NT2/D1 (cell line): ENCODE measurements around the gene TMEM106C.

Experiments
- DNase-seq: peaks from one replicate; pipeline ENCODE4 v3.0.0-alpha.2; 2011; ENCODE audit warnings: low read depth, low spot score
- H3K27me3 ChIP-seq: 2 replicates; pipeline ENCODE4 v1.6.0; 2011; ENCODE audit warnings: mild to moderate bottlenecking; ENCODE audit not compliant: insufficient read length, insufficient read depth
- H3K36me3 ChIP-seq: 2 replicates; pipeline ENCODE4 v1.6.1; 2011; ENCODE audit warnings: mild to moderate bottlenecking, low read length, mixed read lengths; ENCODE audit not compliant: insufficient read depth, insufficient read length
- H3K4me1 ChIP-seq: 2 replicates; pipeline ENCODE4 v1.5.1; 2011; ENCODE audit not compliant: insufficient read depth, insufficient read length
- H3K4me3 ChIP-seq: 2 replicates; pipeline ENCODE4 v1.5.1; 2011; ENCODE audit warnings: low read depth; ENCODE audit not compliant: insufficient read length
- H3K9ac ChIP-seq: 2 replicates; pipeline ENCODE4 v1.6.0; 2011; ENCODE audit warnings: low read depth; ENCODE audit not compliant: insufficient read length
- H3K9me3 ChIP-seq: 2 replicates; pipeline ENCODE4 v1.5.1; 2011; ENCODE audit warnings: mild to moderate bottlenecking, low read length; ENCODE audit not compliant: insufficient read depth
- SUZ12 ChIP-seq: IDR thresholded peaks from 2 replicates; pipeline ENCODE4 v1.6.1; 2011; ENCODE audit not compliant: insufficient read length, insufficient read depth; ENCODE audit errors: extremely low read depth
- YY1 ChIP-seq: IDR thresholded peaks from 2 replicates; pipeline ENCODE4 v1.6.1; 2011; ENCODE audit not compliant: insufficient read length, insufficient read depth
- ZNF274 ChIP-seq: IDR thresholded peaks from 2 replicates; pipeline ENCODE4 v1.6.1; 2011; ENCODE audit warnings: mild to moderate bottlenecking, low read depth, low read length

TMEM106C gene

GRCh38 chr12:47963340-47964040 is at the start of gene TMEM106C:
TMEM106C (plus strand) TSS chr12:47963596; CDS start chr12:47964237, 641 bp downstream.
- peak; percentile 73 for TF ChIP-seq SUZ12
- TF ChIP-seq ZNF274: no peak
- Histone ChIP-seq H3K9ac (peak within 1 kb of the TSS; percentile 84), H3K4me1 (no peaks in the 10 kb centered on the region), H3K4me3 (peak within 1 kb of the TSS; percentile 64), H3K27me3 (peaks cover 51% of the 10 kb centered on the region), H3K9me3 (peaks cover 30% of the 10 kb centered on the region), H3K36me3 (peaks cover 16% of the 10 kb centered on the region)
- peak; percentile 96 for DNase-seq

DNA sequence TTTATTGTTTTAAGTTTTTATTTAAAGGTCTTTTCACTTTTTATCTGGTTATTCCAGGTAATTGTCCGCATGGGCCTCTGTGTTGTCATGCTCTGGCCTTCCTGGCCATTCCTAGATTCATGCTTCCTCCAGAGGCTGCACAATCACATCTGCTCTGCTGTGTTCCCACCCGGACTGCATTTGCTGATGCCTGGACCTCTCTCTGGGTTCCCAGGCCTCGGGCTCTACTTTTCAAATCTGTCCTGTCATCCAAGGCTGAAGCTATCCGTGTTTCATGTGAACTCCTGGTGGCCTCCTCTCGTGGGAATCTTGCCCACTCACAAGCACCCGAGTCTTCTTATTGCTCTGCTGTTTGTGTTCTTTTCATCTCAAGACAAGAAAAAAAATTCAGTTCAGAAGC is 42.5 kb upstream of the TMEM106C start:
- Histone ChIP-seq H3K9ac (no peak overlapping the region), H3K4me3 (no peak overlapping the region), H3K27me3 (peaks cover 6% of the 10 kb centered on the region), H3K4me1 (no peaks in the 10 kb centered on the region), H3K9me3 (no peaks in the 10 kb centered on the region), H3K36me3 (no peaks in the 10 kb centered on the region)
- TF ChIP-seq ZNF274 (no peak), SUZ12 (no peak), YY1 (no peak)
- no peak for DNase-seq

- DNase-seq: no peak
- no peaks in the 10 kb centered on the region for H3K36me3 ChIP-seq
- peaks cover 11% of the 10 kb centered on the region for H3K27me3 ChIP-seq
- no peaks in the 10 kb centered on the region for H3K9me3 ChIP-seq
- no peaks in the 10 kb centered on the region for H3K4me1 ChIP-seq
- TF ChIP-seq SUZ12 (no peak), ZNF274 (no peak), YY1 (no peak)
- H3K9ac ChIP-seq: no peak overlapping the region
- no peak overlapping the region for H3K4me3 ChIP-seq
Observed at GRCh38 chr12:47921907-47922306, 41.5 kb upstream of the TMEM106C start.

GRCh38 chr12:47927346-47927745 is 36.0 kb upstream of the TMEM106C start:
- H3K4me1 ChIP-seq: no peaks in the 10 kb centered on the region
- no peaks in the 10 kb centered on the region for H3K9me3 ChIP-seq
- no peak for TF ChIP-seq ZNF274
- TF ChIP-seq YY1: no peak
- no peak for TF ChIP-seq SUZ12
- no peak overlapping the region for H3K4me3 ChIP-seq
- no peak overlapping the region for H3K9ac ChIP-seq
- DNase-seq: no peak
- H3K27me3 ChIP-seq: peaks cover 11% of the 10 kb centered on the region
- H3K36me3 ChIP-seq: no peaks in the 10 kb centered on the region

DNA sequence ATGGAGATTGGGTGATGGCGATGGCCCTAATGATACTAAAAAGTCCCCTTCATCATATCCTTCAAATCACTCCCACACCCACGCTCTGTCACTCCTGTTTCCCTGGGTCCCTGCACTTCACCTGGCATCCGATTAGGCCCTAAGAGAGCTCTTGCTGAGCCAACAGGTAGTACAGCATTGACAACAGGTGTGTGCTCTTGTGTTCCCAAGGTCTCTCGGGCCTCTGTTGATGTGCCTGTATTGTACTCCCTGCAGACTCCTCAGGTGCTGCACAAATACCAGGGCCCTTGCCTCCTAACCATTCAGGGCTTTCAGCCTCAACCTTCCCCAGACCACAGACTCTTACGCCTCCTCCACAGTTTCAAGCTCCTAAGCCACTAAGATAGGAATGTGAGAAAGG is 32.8 kb upstream of the TMEM106C start:
- Histone ChIP-seq H3K9me3 (no peaks in the 10 kb centered on the region), H3K27me3 (peaks cover 7% of the 10 kb centered on the region), H3K4me1 (peaks cover 4% of the 10 kb centered on the region), H3K9ac (no peak overlapping the region), H3K36me3 (no peaks in the 10 kb centered on the region), H3K4me3 (no peak overlapping the region)
- DNase-seq: no peak
- TF ChIP-seq SUZ12 (no peak), ZNF274 (no peak), YY1 (no peak)

GRCh38 chr12:47931187-47931586 is 32.2 kb upstream of the TMEM106C start:
- no peaks in the 10 kb centered on the region for H3K36me3 ChIP-seq
- DNase-seq: no peak
- peaks cover 4% of the 10 kb centered on the region for H3K4me1 ChIP-seq
- H3K9me3 ChIP-seq: no peaks in the 10 kb centered on the region
- H3K9ac ChIP-seq: no peak overlapping the region
- H3K27me3 ChIP-seq: peaks cover 2% of the 10 kb centered on the region
- H3K4me3 ChIP-seq: no peak overlapping the region
- TF ChIP-seq YY1: no peak
- no peak for TF ChIP-seq SUZ12

- no peaks in the 10 kb centered on the region for H3K27me3 ChIP-seq
- peaks cover 4% of the 10 kb centered on the region for H3K4me1 ChIP-seq
- H3K9me3 ChIP-seq: no peaks in the 10 kb centered on the region
- no peak overlapping the region for H3K9ac ChIP-seq
- H3K4me3 ChIP-seq: no peak overlapping the region
- no peaks in the 10 kb centered on the region for H3K36me3 ChIP-seq
- no peak for TF ChIP-seq YY1
- DNase-seq: no peak
Observed at GRCh38 chr12:47935184-47935583, 28.2 kb upstream of the TMEM106C start.

GRCh38 chr12:47938093-47938492 is 25.3 kb upstream of the TMEM106C start:
- DNase-seq: no peak

More at GRCh38 chr12:47938093-47938492, 25.3 kb upstream of the TMEM106C start:
- Histone ChIP-seq H3K36me3 (no peaks in the 10 kb centered on the region), H3K4me3 (no peak overlapping the region), H3K9me3 (no peaks in the 10 kb centered on the region), H3K4me1 (peaks cover 4% of the 10 kb centered on the region), H3K27me3 (peaks cover 23% of the 10 kb centered on the region), H3K9ac (no peak overlapping the region)
- no peak for TF ChIP-seq ZNF274
- no peak for TF ChIP-seq YY1
- no peak for TF ChIP-seq SUZ12
